Neuron (in vitro differentiated cells): Measurements from ENCODE around the gene MAGI1.

Experiments used
- H2AFZ ChIP-seq: one replicate; pipeline ENCODE4 v1.6.1; 2013; ENCODE audit warnings: low read depth, mild to moderate bottlenecking, inconsistent platforms, low read length, moderate library complexity
- H3K27me3 ChIP-seq: one replicate; pipeline ENCODE4 v1.6.1; 2013; ENCODE audit warnings: low read length; ENCODE audit not compliant: insufficient read depth
- H3K36me3 ChIP-seq: one replicate; pipeline ENCODE4 v1.6.1; 2013; ENCODE audit warnings: low read length; ENCODE audit not compliant: insufficient read depth
- H3K4me1 ChIP-seq: one replicate; pipeline ENCODE4 v1.6.1; 2013; ENCODE audit warnings: low read length; ENCODE audit not compliant: insufficient read depth
- H3K4me3 ChIP-seq: 2 replicates; pipeline ENCODE4 v1.5.1; 2013; ENCODE audit warnings: mild to moderate bottlenecking, low read length, moderate library complexity
- H3K9me3 ChIP-seq: one replicate; pipeline ENCODE4 v1.6.1; 2013; ENCODE audit warnings: low read length

The MAGI1 gene

GRCh38 chr3:65672061-65672460, 366.7 kb downstream of the MAGI1 start:
- H3K4me3 ChIP-seq: no peak overlapping the region
- H3K4me1 ChIP-seq: peaks cover 32% of the 10 kb centered on the region
- H3K27me3 ChIP-seq: no peaks in the 10 kb centered on the region
- H3K9me3 ChIP-seq: no peaks in the 10 kb centered on the region
- no peaks in the 10 kb centered on the region for H3K36me3 ChIP-seq
- no peak overlapping the region for H2AFZ ChIP-seq

GRCh38 chr3:65671004-65671403, 367.7 kb downstream of the MAGI1 start:
- H2AFZ ChIP-seq: no peak overlapping the region
- no peaks in the 10 kb centered on the region for H3K27me3 ChIP-seq
- no peak overlapping the region for H3K4me3 ChIP-seq
- peaks cover 28% of the 10 kb centered on the region for H3K4me1 ChIP-seq
- H3K36me3 ChIP-seq: no peaks in the 10 kb centered on the region
- no peaks in the 10 kb centered on the region for H3K9me3 ChIP-seq

GRCh38 chr3:65669163-65669875, 369.4 kb downstream of the MAGI1 start:
- H3K9me3 ChIP-seq: no peaks in the 10 kb centered on the region
- no peak overlapping the region for H2AFZ ChIP-seq
- peaks cover 18% of the 10 kb centered on the region for H3K4me1 ChIP-seq
- H3K36me3 ChIP-seq: no peaks in the 10 kb centered on the region
- no peak overlapping the region for H3K4me3 ChIP-seq
- no peaks in the 10 kb centered on the region for H3K27me3 ChIP-seq

GRCh38 chr3:65667963-65668362, 370.8 kb downstream of the MAGI1 start:
- Histone ChIP-seq H3K9me3 (no peaks in the 10 kb centered on the region), H3K27me3 (no peaks in the 10 kb centered on the region), H3K4me3 (no peak overlapping the region), H3K4me1 (peaks cover 18% of the 10 kb centered on the region), H3K36me3 (no peaks in the 10 kb centered on the region), H2AFZ (no peak overlapping the region)

- no peak overlapping the region for H3K4me3 ChIP-seq
- peaks cover 7% of the 10 kb centered on the region for H3K4me1 ChIP-seq
- H2AFZ ChIP-seq: no peak overlapping the region
- no peaks in the 10 kb centered on the region for H3K27me3 ChIP-seq
- H3K9me3 ChIP-seq: no peaks in the 10 kb centered on the region
- H3K36me3 ChIP-seq: no peaks in the 10 kb centered on the region
These were observed 372.1 kb downstream of the MAGI1 start for GRCh38 chr3:65666448-65667091.

- H3K4me3 ChIP-seq: no peak overlapping the region
- H3K27me3 ChIP-seq: no peaks in the 10 kb centered on the region
- no peaks in the 10 kb centered on the region for H3K36me3 ChIP-seq
- no peaks in the 10 kb centered on the region for H3K9me3 ChIP-seq
- peaks cover 7% of the 10 kb centered on the region for H3K4me1 ChIP-seq
- H2AFZ ChIP-seq: no peak overlapping the region
These were observed 372.8 kb downstream of the MAGI1 start for GRCh38 chr3:65665915-65666314.

GRCh38 chr3:65664931-65665330, 373.8 kb downstream of the MAGI1 start:
- no peak overlapping the region for H2AFZ ChIP-seq
- no peak overlapping the region for H3K4me3 ChIP-seq

GRCh38 chr3:65664446-65664845, 374.3 kb downstream of the MAGI1 start:
- Histone ChIP-seq H2AFZ (no peak overlapping the region), H3K9me3 (no peaks in the 10 kb centered on the region), H3K4me1 (peaks cover 7% of the 10 kb centered on the region), H3K27me3 (no peaks in the 10 kb centered on the region), H3K4me3 (no peak overlapping the region), H3K36me3 (no peaks in the 10 kb centered on the region)

More at GRCh38 chr3:65664931-65665330, 373.8 kb downstream of the MAGI1 start:
- no peaks in the 10 kb centered on the region for H3K36me3 ChIP-seq
- H3K27me3 ChIP-seq: no peaks in the 10 kb centered on the region
- H3K4me1 ChIP-seq: peaks cover 7% of the 10 kb centered on the region
- H3K9me3 ChIP-seq: no peaks in the 10 kb centered on the region

- H3K9me3 ChIP-seq: no peaks in the 10 kb centered on the region
- no peak overlapping the region for H2AFZ ChIP-seq
- H3K36me3 ChIP-seq: no peaks in the 10 kb centered on the region
These were observed 376.6 kb downstream of the MAGI1 start for GRCh38 chr3:65662095-65662494.

GRCh38 chr3:65660000-65660598, 378.6 kb downstream of the MAGI1 start:
- Histone ChIP-seq H3K4me1 (peaks cover 1% of the 10 kb centered on the region), H3K4me3 (no peak overlapping the region), H2AFZ (no peak overlapping the region), H3K9me3 (no peaks in the 10 kb centered on the region), H3K27me3 (no peaks in the 10 kb centered on the region), H3K36me3 (no peaks in the 10 kb centered on the region)

More at GRCh38 chr3:65662095-65662494, 376.6 kb downstream of the MAGI1 start:
- Histone ChIP-seq H3K4me1 (peaks cover 7% of the 10 kb centered on the region), H3K27me3 (no peaks in the 10 kb centered on the region), H3K4me3 (no peak overlapping the region)

GRCh38 chr3:65659396-65659795, 379.3 kb downstream of the MAGI1 start:
- Histone ChIP-seq H3K27me3 (no peaks in the 10 kb centered on the region), H2AFZ (no peak overlapping the region)

GRCh38 chr3:65658401-65658800, 380.3 kb downstream of the MAGI1 start:
- no peaks in the 10 kb centered on the region for H3K9me3 ChIP-seq
- no peak overlapping the region for H3K4me3 ChIP-seq
- H3K36me3 ChIP-seq: no peaks in the 10 kb centered on the region
- no peak overlapping the region for H2AFZ ChIP-seq
- no peaks in the 10 kb centered on the region for H3K27me3 ChIP-seq
- H3K4me1 ChIP-seq: peaks cover 5% of the 10 kb centered on the region

More at GRCh38 chr3:65659396-65659795, 379.3 kb downstream of the MAGI1 start:
- no peak overlapping the region for H3K4me3 ChIP-seq
- H3K4me1 ChIP-seq: no peaks in the 10 kb centered on the region
- no peaks in the 10 kb centered on the region for H3K36me3 ChIP-seq
- no peaks in the 10 kb centered on the region for H3K9me3 ChIP-seq

GRCh38 chr3:65655061-65655460, 383.7 kb downstream of the MAGI1 start:
- Histone ChIP-seq H3K4me1 (peaks cover 7% of the 10 kb centered on the region), H3K4me3 (no peak overlapping the region), H2AFZ (no peak overlapping the region), H3K36me3 (no peaks in the 10 kb centered on the region), H3K9me3 (peaks cover 4% of the 10 kb centered on the region), H3K27me3 (no peaks in the 10 kb centered on the region)
